NCI-H345 (cell line): Measurements from ENCODE around the gene STK11IP.

Experiments
- DNase-seq: peaks from one replicate; lab custom pipeline; 2025; lab: John Stamatoyannopoulos, UW

The STK11IP gene

GRCh38 chr2:219656526-219656925 is 58.9 kb downstream of the STK11IP start:
- DNase-seq: no peak

GRCh38 chr2:219658196-219658846 is 60.7 kb downstream of the STK11IP start:
- DNase-seq: no peak

GRCh38 chr2:219658874-219659273 is 61.2 kb downstream of the STK11IP start:
- DNase-seq: no peak

GRCh38 chr2:219661197-219661954 is 63.7 kb downstream of the STK11IP start:
- DNase-seq: no peak

- no peak for DNase-seq
Measured at GRCh38 chr2:219661955-219662395, 64.3 kb downstream of the STK11IP start.

GRCh38 chr2:219662566-219662965 is 64.9 kb downstream of the STK11IP start:
- DNase-seq: no peak

- no peak for DNase-seq
Measured at GRCh38 chr2:219663116-219663762, 65.6 kb downstream of the STK11IP start.

GRCh38 chr2:219664041-219664440 is 66.4 kb downstream of the STK11IP start:
- DNase-seq: no peak

GRCh38 chr2:219664944-219665343 is 67.3 kb downstream of the STK11IP start:
- DNase-seq: no peak

- no peak for DNase-seq
Measured at GRCh38 chr2:219665926-219666325, 68.3 kb downstream of the STK11IP start.
